C4-2B (cell line): ENCODE data around the gene ITGBL1.

ENCODE experiments used
- CTCF ChIP-seq: fragments of 450-650 bp; conservative IDR thresholded peaks from 2 replicates; pipeline ENCODE4 v1.5.1; 2017; ENCODE audit warnings: mild to moderate bottlenecking
- ZFX ChIP-seq: fragments of 450-650 bp; IDR thresholded peaks from 2 replicates; pipeline ENCODE4 v1.6.1; 2017

GRCh38 chr13:101697745-101698144, 245.3 kb downstream of the ITGBL1 start:
- TF ChIP-seq CTCF, result no peak
- TF ChIP-seq ZFX, result no peak
